Prostate gland (tissue), 2 donors: ENCODE measurements around the gene DUOXA2.

Source experiments
- POLR2A ChIP-seq: fragments of 450-650 bp; IDR thresholded peaks from one replicate; pipeline ENCODE4 v1.6.1; 2016; ENCODE audit warnings: antibody characterized with exemption, mild to moderate bottlenecking
- POLR2AphosphoS5 ChIP-seq: sonication (generic); formaldehyde crosslinking; IDR thresholded peaks from one replicate; pipeline ENCODE4 v1.6.1; 2017; ENCODE audit warnings: antibody characterized with exemption
- TF ChIP-seq, protein P1 (sequence below), 4 experiments: fragments of 200-600 bp in 2 of 4; fragments of 450-650 bp in 2 of 4; sonication (generic) in 2 of 4; IDR thresholded peaks; 1 replicate in 3 of 4; 2 replicates in 1 of 4; pipeline ENCODE4 v1.5.1; 2016 to 2019; ENCODE audit warnings: antibody characterized with exemption in 4 of 4, mild to moderate bottlenecking in 2 of 4, moderate library complexity in 2 of 4

DNA sequence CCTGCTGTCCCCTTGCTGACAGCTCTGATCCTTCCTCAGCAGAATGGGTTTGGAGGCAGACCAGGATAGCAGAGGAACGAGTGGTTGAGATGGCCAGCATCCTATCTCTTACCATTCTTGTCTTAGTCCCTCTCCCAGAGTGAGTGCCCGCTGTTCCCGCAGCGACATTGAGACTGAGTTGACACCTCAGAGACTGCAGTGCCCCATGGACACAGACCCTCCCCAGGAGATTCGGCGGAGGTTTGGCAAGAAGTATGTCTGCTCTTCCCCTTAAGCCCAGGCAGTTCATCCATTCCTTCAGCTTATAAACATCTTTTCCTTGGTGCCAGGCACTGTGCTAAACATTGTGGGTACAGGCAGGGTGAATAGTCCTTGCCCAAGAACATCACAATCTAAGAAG lies 36.9 kb downstream of the DUOXA2 start:
- TF ChIP-seq, protein P1, sequence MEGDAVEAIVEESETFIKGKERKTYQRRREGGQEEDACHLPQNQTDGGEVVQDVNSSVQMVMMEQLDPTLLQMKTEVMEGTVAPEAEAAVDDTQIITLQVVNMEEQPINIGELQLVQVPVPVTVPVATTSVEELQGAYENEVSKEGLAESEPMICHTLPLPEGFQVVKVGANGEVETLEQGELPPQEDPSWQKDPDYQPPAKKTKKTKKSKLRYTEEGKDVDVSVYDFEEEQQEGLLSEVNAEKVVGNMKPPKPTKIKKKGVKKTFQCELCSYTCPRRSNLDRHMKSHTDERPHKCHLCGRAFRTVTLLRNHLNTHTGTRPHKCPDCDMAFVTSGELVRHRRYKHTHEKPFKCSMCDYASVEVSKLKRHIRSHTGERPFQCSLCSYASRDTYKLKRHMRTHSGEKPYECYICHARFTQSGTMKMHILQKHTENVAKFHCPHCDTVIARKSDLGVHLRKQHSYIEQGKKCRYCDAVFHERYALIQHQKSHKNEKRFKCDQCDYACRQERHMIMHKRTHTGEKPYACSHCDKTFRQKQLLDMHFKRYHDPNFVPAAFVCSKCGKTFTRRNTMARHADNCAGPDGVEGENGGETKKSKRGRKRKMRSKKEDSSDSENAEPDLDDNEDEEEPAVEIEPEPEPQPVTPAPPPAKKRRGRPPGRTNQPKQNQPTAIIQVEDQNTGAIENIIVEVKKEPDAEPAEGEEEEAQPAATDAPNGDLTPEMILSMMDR (IDR thresholded peaks at IDR 0.05) = no peak
- TF ChIP-seq POLR2A = no peak
- TF ChIP-seq POLR2AphosphoS5 = no peak
